Karpas-422 (cell line): Measurements from ENCODE around the gene TOX2. TPM values are rescaled to one million over a fixed set of nuclear protein-coding genes. Genes with fewer than 3 reads are reported as not detected.

Experiments used
- DNase-seq: peaks from one replicate; pipeline ENCODE4 v3.0.0-alpha.2; 2015
- H2AFZ ChIP-seq: fragments of 200-600 bp; sonication (generic); 2 replicates; pipeline ENCODE4 v1.6.1; 2014; ENCODE audit warnings: antibody characterized with exemption, low read length, mixed read lengths
- H3K27ac ChIP-seq: fragments of 200-600 bp; sonication (generic); 2 replicates; pipeline ENCODE4 v1.5.1; 2014; ENCODE audit warnings: mild to moderate bottlenecking, low read length, moderate library complexity
- H3K27me3 ChIP-seq: fragments of 200-600 bp; sonication (generic); 2 replicates; pipeline ENCODE4 v1.6.1; 2014; ENCODE audit warnings: low read length, mixed read lengths
- H3K36me3 ChIP-seq: fragments of 200-600 bp; sonication (generic); 2 replicates; pipeline ENCODE4 v1.6.1; 2014; ENCODE audit warnings: low read length, mixed read lengths; ENCODE audit not compliant: insufficient read depth
- H3K4me1 ChIP-seq: fragments of 200-600 bp; sonication (generic); 2 replicates; pipeline ENCODE4 v1.6.1; 2014; ENCODE audit warnings: mild to moderate bottlenecking, low read length, mixed read lengths
- H3K4me2 ChIP-seq: fragments of 200-600 bp; sonication (generic); 2 replicates; pipeline ENCODE4 v1.6.1; 2014; ENCODE audit warnings: low read length, low read depth, mild to moderate bottlenecking; ENCODE audit not compliant: poor library complexity, severe bottlenecking
- H3K4me3 ChIP-seq: fragments of 200-600 bp; sonication (generic); 2 replicates; pipeline ENCODE4 v1.5.1; 2014; ENCODE audit warnings: mild to moderate bottlenecking, antibody characterized with exemption, low read length, mixed read lengths
- H3K79me2 ChIP-seq: fragments of 200-600 bp; sonication (generic); 2 replicates; pipeline ENCODE4 v1.6.1; 2014; ENCODE audit warnings: mild to moderate bottlenecking, low read length, mixed read lengths
- H3K9ac ChIP-seq: fragments of 200-600 bp; sonication (generic); 2 replicates; pipeline ENCODE4 v1.6.0; 2014; ENCODE audit warnings: low read length
- H3K9me2 ChIP-seq: fragments of 200-600 bp; sonication (generic), shearing (Covaris generic); replicated peaks from 2 replicates; pipeline ENCODE4 v1.6.0; 2014; ENCODE audit warnings: mild to moderate bottlenecking, low read length, moderate library complexity; ENCODE audit not compliant: insufficient read depth
- H3K9me3 ChIP-seq: fragments of 300-700, 200-600 bp; sonication (generic); 2 replicates; pipeline ENCODE4 v1.6.1; 2014; ENCODE audit warnings: low read length, mixed read lengths
- H4K20me1 ChIP-seq: fragments of 200-600 bp; sonication (generic); 2 replicates; pipeline ENCODE4 v1.6.1; 2014; ENCODE audit warnings: mild to moderate bottlenecking, antibody characterized with exemption, low read length, low read depth; ENCODE audit not compliant: insufficient read depth
- total RNA-seq: library from RNA; depleted of rRNA; stranded (reverse); fragments of >200 nt; shearing (Covaris generic); gene quantifications from 2 replicates; pipeline ENCODE4 v1.2.3, GENCODE V29; 2014; ENCODE audit warnings: low replicate concordance

Gene TOX2
- total RNA-seq, 1 experiment from 2014 or later: 42.9 TPM

DNA sequence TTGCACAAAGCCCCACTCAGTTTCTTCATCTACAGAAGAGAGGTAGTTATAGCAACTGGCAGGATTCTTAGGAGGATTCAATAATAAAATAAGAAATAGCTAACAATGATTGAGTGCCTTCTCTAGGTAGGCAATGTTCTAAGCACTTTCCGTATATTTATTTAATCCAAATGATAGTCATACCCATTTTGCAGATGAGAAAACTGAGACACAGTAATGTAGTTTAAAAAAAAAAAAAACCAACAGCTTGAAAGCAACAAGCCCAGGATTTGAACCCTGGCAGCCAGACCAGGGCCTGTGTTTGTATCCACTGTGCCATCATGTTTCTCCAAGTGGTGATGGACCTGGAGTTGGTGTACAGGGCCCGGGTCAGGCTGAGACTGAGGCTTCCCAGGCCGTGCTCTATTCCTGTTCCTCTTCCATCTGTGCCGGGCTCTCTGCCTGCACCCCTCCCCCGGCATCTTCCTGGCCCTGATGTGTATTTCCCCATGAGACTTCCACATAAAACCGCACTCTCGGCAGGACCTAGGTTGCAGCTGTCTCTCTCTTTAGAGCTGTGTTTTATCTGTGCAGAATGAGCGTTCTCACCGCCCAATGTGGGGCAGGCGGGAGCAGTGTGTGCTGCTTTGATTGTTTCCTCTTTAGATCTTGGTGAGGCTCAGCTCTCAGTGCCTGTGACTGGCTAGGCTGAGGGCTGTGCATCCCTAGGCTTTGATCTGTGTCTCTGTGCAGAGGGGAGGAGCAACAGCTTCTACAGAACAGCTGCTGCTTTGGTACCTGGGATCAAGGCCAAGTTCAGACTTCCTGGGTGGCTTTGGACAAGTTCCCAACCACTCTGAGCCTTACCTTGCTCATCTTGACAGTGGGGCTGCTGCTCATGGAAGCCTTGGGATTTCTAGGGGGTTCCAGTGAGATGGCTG lies 49.5 kb downstream of the TOX2 start:
- Histone ChIP-seq H3K9me3 (no peaks in the 10 kb centered on the region), H3K79me2 (peaks cover 100% of the 10 kb centered on the region), H4K20me1 (no peaks in the 10 kb centered on the region), H3K27ac (peak overlapping the region; percentile 99), H3K36me3 (peaks cover 54% of the 10 kb centered on the region), H3K9me2 (no peaks in the 10 kb centered on the region), H3K27me3 (no peaks in the 10 kb centered on the region), H3K4me1 (peaks cover 99% of the 10 kb centered on the region), H3K9ac (peak overlapping the region; percentile 55), H2AFZ (no peak overlapping the region), H3K4me3 (peak overlapping the region; percentile 13), H3K4me2 (peak overlapping the region; percentile 63)
- DNase-seq: peak; percentile 85

DNA sequence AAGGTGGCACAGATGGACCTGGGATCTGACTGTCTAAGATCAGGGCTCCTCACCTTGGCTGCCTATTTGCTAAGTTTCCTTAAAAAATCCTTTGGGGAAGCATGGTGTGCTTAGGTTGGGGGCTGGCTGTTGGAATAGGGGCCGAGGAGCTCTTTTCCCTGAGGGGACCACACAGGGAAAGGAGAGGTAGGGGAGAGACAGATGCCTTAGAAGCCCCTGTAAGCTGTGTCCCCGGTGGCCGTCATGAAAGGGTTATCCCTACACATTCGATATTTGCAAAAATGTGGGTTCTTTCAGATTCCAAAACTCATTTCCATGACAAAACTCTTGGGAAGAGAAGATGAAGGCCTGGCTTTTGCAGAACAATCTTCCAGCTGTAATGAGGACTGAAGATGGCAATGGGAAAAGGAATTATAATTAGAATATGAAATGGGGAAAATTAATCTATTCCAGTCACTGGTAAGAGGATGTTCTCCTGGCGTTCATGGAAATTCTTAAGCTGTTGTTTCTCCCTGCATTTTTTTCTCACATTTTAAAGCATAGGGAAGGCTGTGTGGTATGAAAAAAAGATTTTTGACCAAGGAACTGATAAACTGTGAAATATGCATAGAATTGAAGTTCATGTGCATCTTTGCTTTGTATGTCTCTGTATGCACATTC lies 53.8 kb downstream of the TOX2 start:
- H3K9me2 ChIP-seq: no peaks in the 10 kb centered on the region
- H3K79me2 ChIP-seq: peaks cover 99% of the 10 kb centered on the region

DNA sequence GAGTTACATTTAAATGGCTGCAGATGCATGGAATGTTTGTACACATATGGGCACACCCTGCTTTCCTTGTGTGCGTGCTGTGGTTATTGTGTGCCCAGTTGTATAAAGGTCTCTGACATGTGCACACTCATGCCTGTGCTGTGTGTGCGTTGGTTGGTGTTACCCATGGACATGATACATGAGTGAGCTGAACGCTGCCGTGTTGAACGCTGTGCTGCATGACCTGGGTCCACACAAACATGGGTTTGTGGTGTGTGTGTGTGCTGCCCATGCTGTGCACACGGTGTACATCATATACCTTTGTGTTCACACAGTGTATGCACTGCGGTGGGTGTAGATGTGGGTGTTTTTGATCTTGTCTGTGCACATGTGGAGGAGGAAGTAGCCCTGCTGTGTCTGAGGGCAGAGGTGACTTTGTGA lies 54.4 kb downstream of the TOX2 start:
- Histone ChIP-seq H3K36me3 (peaks cover 55% of the 10 kb centered on the region), H2AFZ (no peak overlapping the region), H3K4me3 (no peak overlapping the region), H4K20me1 (no peaks in the 10 kb centered on the region), H3K4me2 (no peak overlapping the region), H3K27ac (peak overlapping the region; percentile 99), H3K4me1 (peaks cover 99% of the 10 kb centered on the region), H3K27me3 (no peaks in the 10 kb centered on the region), H3K9me2 (no peaks in the 10 kb centered on the region), H3K9ac (peak overlapping the region; percentile 37), H3K9me3 (no peaks in the 10 kb centered on the region), H3K79me2 (peaks cover 99% of the 10 kb centered on the region)
- no peak for DNase-seq

More for the DNA sequence above, 53.8 kb downstream of the TOX2 start:
- Histone ChIP-seq H4K20me1 (no peaks in the 10 kb centered on the region), H3K4me1 (peaks cover 99% of the 10 kb centered on the region), H3K9me3 (no peaks in the 10 kb centered on the region), H3K36me3 (peaks cover 49% of the 10 kb centered on the region), H3K27me3 (no peaks in the 10 kb centered on the region), H3K4me3 (no peak overlapping the region), H2AFZ (no peak overlapping the region), H3K9ac (0 out of 2 replicates have a peak overlapping the region, but pooled peaks have one; percentile 14), H3K4me2 (peak overlapping the region; percentile 2), H3K27ac (peak overlapping the region; percentile 99)
- no peak for DNase-seq

DNA sequence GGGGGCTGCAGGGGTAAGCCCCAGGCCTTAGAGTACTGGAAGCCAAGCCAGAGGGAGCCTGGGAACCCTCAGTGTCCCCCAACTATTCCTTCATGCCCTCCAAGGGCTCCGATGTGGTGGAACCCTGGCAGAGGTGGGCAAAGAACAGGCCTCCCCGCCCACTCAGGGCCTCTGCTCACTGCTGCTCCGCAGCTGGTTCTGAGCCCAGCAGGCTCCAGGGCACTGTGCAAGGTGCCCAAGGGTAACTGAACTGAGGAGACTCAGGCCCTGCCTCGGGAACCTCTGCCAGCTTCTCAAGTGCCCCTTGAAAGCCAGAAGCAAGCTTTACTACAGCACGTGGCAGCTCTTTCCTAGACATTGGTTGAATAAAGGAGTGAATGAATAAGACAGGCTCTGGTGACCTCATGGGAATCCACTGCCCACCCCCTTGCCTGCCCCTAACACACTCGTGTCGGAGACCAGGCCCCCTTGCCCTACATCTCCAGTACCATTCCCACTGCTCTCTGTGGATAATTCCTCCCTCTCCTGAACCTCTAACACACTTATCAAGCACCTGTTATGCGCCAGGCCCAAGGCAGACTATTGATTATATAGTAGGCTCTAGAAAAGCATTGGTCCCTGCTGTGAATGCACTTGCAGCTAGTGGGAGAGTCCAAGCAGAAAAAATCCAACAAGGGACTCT lies 55.0 kb downstream of the TOX2 start:
- Histone ChIP-seq H3K79me2 (peaks cover 96% of the 10 kb centered on the region), H3K9me3 (no peaks in the 10 kb centered on the region; the same call in 1 of the 2 replicates), H4K20me1 (no peaks in the 10 kb centered on the region), H3K4me3 (no peak overlapping the region), H3K9me2 (no peaks in the 10 kb centered on the region), H3K36me3 (peaks cover 61% of the 10 kb centered on the region), H3K27me3 (no peaks in the 10 kb centered on the region), H3K27ac (peak overlapping the region; percentile 99), H3K4me1 (peaks cover 99% of the 10 kb centered on the region), H3K4me2 (no peak overlapping the region), H3K9ac (peak overlapping the region; percentile 37), H2AFZ (no peak overlapping the region)
- no peak for DNase-seq

DNA sequence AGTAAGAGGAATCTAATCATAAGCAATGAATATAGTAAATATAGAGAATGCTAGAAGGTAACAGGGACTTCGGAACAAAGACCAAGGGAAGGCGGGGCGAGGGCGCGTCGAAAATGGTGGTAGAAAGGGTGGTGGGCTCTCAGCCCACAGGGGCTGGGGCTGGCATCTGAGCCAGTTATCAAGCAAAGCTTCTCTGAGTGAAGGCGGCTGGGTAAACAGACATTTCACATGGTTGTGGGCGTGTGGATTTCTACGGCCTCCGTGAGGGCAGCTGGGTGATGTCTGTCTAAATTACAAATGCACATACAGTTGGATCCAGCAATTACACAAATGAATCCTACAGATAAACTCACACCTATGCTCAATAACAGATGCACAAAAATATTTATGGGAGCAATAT lies 56.6 kb downstream of the TOX2 start:
- Histone ChIP-seq H3K4me3 (no peak overlapping the region), H3K79me2 (peaks cover 96% of the 10 kb centered on the region), H3K36me3 (peaks cover 74% of the 10 kb centered on the region), H3K27ac (peak overlapping the region; percentile 99), H3K4me2 (no peak overlapping the region), H3K4me1 (peaks cover 99% of the 10 kb centered on the region), H4K20me1 (no peaks in the 10 kb centered on the region), H3K9ac (no peak overlapping the region), H2AFZ (no peak overlapping the region), H3K9me3 (no peaks in the 10 kb centered on the region; the same call in 1 of the 2 replicates), H3K9me2 (no peaks in the 10 kb centered on the region), H3K27me3 (no peaks in the 10 kb centered on the region)
- no peak for DNase-seq

DNA sequence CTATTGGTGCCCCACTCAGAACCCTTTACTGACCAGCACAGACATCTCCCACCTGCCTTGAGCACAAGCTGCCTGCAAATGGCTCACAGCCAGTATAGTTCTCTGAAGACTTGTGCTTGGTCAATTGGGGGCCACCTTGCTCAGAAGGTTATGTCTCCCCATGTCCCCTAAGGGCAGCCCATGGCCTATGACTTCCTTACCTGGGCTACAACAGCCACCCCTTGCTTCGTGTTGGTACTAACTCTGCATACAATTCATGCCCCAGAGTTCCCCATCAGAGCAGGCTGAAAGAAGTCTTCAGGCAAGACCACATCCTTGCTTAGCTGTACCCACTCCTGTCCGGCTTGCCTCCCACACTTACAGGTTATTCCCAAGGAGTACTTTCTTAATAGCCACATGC lies 57.4 kb downstream of the TOX2 start:
- Histone ChIP-seq H3K4me1 (peaks cover 99% of the 10 kb centered on the region), H3K9me2 (no peaks in the 10 kb centered on the region), H3K9ac (peak overlapping the region; percentile 26), H4K20me1 (no peaks in the 10 kb centered on the region), H3K4me3 (0 out of 2 replicates have a peak overlapping the region, but pooled peaks have one; percentile 25), H3K9me3 (no peaks in the 10 kb centered on the region; the same call in 1 of the 2 replicates), H3K27ac (peak overlapping the region; percentile 99), H3K4me2 (peak overlapping the region; percentile 30), H3K79me2 (peaks cover 93% of the 10 kb centered on the region), H2AFZ (no peak overlapping the region), H3K27me3 (no peaks in the 10 kb centered on the region), H3K36me3 (peaks cover 79% of the 10 kb centered on the region)
- DNase-seq: no peak

DNA sequence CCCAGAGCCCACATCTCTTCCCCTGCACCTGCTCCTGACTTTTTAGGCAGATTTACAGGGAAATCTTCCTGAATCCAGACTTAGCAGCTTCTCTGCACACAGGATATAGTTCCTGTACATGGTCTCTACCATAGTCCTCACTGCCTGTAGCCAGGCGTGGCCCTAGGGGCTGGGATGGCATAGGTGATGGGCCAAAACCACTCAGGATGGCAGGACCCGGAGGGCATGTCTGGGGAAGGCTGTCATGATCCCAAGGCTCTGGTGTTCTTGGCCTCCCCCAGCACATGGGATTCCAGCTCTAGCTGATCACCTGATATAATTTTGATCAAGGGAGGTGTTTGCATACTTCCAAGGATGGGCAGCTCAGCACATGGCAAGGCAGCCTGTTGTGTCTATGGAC lies 58.0 kb downstream of the TOX2 start:
- peaks cover 90% of the 10 kb centered on the region for H3K79me2 ChIP-seq
- H3K4me3 ChIP-seq: peak overlapping the region; percentile 25; the same call in 1 of the 2 replicates
- peaks cover 100% of the 10 kb centered on the region for H3K4me1 ChIP-seq
- peak overlapping the region; percentile 99 for H3K27ac ChIP-seq
- no peaks in the 10 kb centered on the region for H4K20me1 ChIP-seq
- no peak overlapping the region for H2AFZ ChIP-seq
- no peaks in the 10 kb centered on the region for H3K9me2 ChIP-seq
- DNase-seq: no peak
- peak overlapping the region; percentile 30 for H3K4me2 ChIP-seq
- H3K9ac ChIP-seq: peak overlapping the region; percentile 26
- H3K27me3 ChIP-seq: no peaks in the 10 kb centered on the region
- H3K36me3 ChIP-seq: peaks cover 76% of the 10 kb centered on the region
- H3K9me3 ChIP-seq: no peaks in the 10 kb centered on the region; the same call in 1 of the 2 replicates
